CD14-positive monocyte (primary cell): ENCODE results near the gene DOCK8. TPM values are rescaled to one million over a fixed set of nuclear protein-coding genes. Genes with fewer than 3 reads are reported as not detected.
A peak's percentile ranks its signal among the peaks of the same experiment; 100 is the strongest.
"Not testable (repeated sequence)": the region's sequence is repeated elsewhere in the genome, so short reads cannot be mapped to it uniquely, and the experiment has no call there.

Source experiments
- DNase-seq, 3 donors: peaks; one replicate each; pipeline ENCODE4 v3.0.0-alpha.2; 2011 to 2022
- H2AFZ ChIP-seq: 2 replicates; pipeline ENCODE4 v1.6.0; 2012; ENCODE audit warnings: mild to moderate bottlenecking, low read depth, low read length, inconsistent platforms; ENCODE audit not compliant: insufficient read depth, poor library complexity, severe bottlenecking
- H3K27ac ChIP-seq, 2 donors: 1 replicate in 1 of 2; 2 replicates in 1 of 2; pipeline ENCODE4 v1.5.1; 2012 to 2013; ENCODE audit warnings: low read length in 2 of 2, control low read depth in 1 of 2, inconsistent platforms in 1 of 2, low read depth in 1 of 2, mild to moderate bottlenecking in 1 of 2
- H3K27me3 ChIP-seq, 2 donors: one replicate each; pipeline versions ENCODE4 v1.6.0 to v1.6.1; 2011 to 2013; ENCODE audit warnings: low read length in 2 of 2; ENCODE audit not compliant: control insufficient read depth in 2 of 2, insufficient read depth in 2 of 2
- H3K36me3 ChIP-seq, 2 donors: replicated peaks in 1 of 2; 1 replicate in 1 of 2; 2 replicates in 1 of 2; pipeline versions ENCODE4 v1.5.1 to v1.6.1; 2012 to 2013; ENCODE audit warnings: low read length in 2 of 2, control low read depth in 1 of 2, inconsistent platforms in 1 of 2, mild to moderate bottlenecking in 1 of 2; ENCODE audit not compliant: insufficient read depth in 2 of 2, control insufficient read depth in 1 of 2
- H3K4me1 ChIP-seq, 2 donors: 1 replicate in 1 of 2; 2 replicates in 1 of 2; pipeline versions ENCODE4 v1.5.1 to v1.6.1; 2012 to 2013; ENCODE audit warnings: low read length in 2 of 2, control low read depth in 1 of 2, inconsistent platforms in 1 of 2, mild to moderate bottlenecking in 1 of 2, moderate library complexity in 1 of 2; ENCODE audit not compliant: insufficient read depth in 2 of 2, control insufficient read depth in 1 of 2
- H3K4me2 ChIP-seq: replicated peaks from 2 replicates; pipeline ENCODE3; 2012; ENCODE audit warnings: low read length, moderate library complexity, mild to moderate bottlenecking; ENCODE audit not compliant: poor library complexity, severe bottlenecking; ENCODE audit errors: extremely low read depth
- H3K4me3 ChIP-seq, 3 experiments: fragments of 200-600 bp in 1 of 3; sonication (generic) in 1 of 3; replicated peaks in 1 of 3; 1 replicate in 2 of 3; 2 replicates in 1 of 3; pipeline ENCODE4 v1.5.1; 2011 to 2013; ENCODE audit warnings: low read length in 3 of 3, mild to moderate bottlenecking in 3 of 3, control low read depth in 2 of 3, low read depth in 2 of 3, inconsistent platforms in 1 of 3, moderate library complexity in 1 of 3
- H3K79me2 ChIP-seq: 2 replicates; pipeline ENCODE4 v1.6.0; 2012; ENCODE audit warnings: mild to moderate bottlenecking, control low read depth, inconsistent platforms, low read length, moderate library complexity; ENCODE audit not compliant: insufficient read depth
- H3K9ac ChIP-seq: 2 replicates; pipeline ENCODE4 v1.6.0; 2017; ENCODE audit warnings: low read length, mild to moderate bottlenecking; ENCODE audit not compliant: insufficient read depth, poor library complexity, severe bottlenecking
- H3K9me3 ChIP-seq, 2 donors: replicated peaks in 1 of 2; 1 replicate in 1 of 2; 2 replicates in 1 of 2; pipeline versions ENCODE4 v1.5.1 to v1.6.1; 2012 to 2013; ENCODE audit warnings: low read length in 2 of 2, control low read depth in 1 of 2; ENCODE audit not compliant: control insufficient read depth in 1 of 2, insufficient read depth in 1 of 2
- H4K20me1 ChIP-seq: 2 replicates; pipeline ENCODE4 v1.6.0; 2012; ENCODE audit warnings: mild to moderate bottlenecking, low read length, control low read depth, moderate library complexity; ENCODE audit not compliant: insufficient read depth
- H3K27ac Mint-ChIP-seq, 7 donors: one replicate each; pipeline ENCODE4 v1.8.0; 2020; ENCODE audit warnings: mild to moderate bottlenecking in 7 of 7, mixed read lengths in 7 of 7, moderate library complexity in 6 of 7, inconsistent platforms in 2 of 7
- H3K27me3 Mint-ChIP-seq, 3 donors: one replicate each; pipeline ENCODE4 v1.8.0; 2021 to 2022; ENCODE audit warnings: low read depth in 3 of 3, mild to moderate bottlenecking in 3 of 3, mixed read lengths in 3 of 3, moderate library complexity in 3 of 3, inconsistent platforms in 1 of 3
- H3K36me3 Mint-ChIP-seq, 2 donors: one replicate each; pipeline ENCODE4 v1.8.0; 2020; ENCODE audit warnings: mixed read lengths in 2 of 2, inconsistent platforms in 1 of 2, mild to moderate bottlenecking in 1 of 2
- H3K4me1 Mint-ChIP-seq: one replicate; pipeline ENCODE4 v1.8.0; 2020; ENCODE audit warnings: mild to moderate bottlenecking, mixed read lengths
- H3K4me3 Mint-ChIP-seq, 2 donors: one replicate each; pipeline ENCODE4 v1.8.0; 2020; ENCODE audit warnings: mild to moderate bottlenecking in 2 of 2, mixed read lengths in 2 of 2, moderate library complexity in 1 of 2
- H3K9me3 Mint-ChIP-seq, 7 donors: one replicate each; pipeline ENCODE4 v1.8.0; 2020 to 2022; ENCODE audit warnings: mixed read lengths in 7 of 7, mild to moderate bottlenecking in 6 of 7, moderate library complexity in 6 of 7, inconsistent platforms in 2 of 7
- WGBS: methylation state at CpG from one replicate; pipeline ENCODE4 v1.1.5; 2013; ENCODE audit warnings: missing lambda C conversion rate; ENCODE audit not compliant: insufficient coverage; 5-methylcytosine and 5-hydroxymethylcytosine counted together
- intact Hi-C, 2 donors: fragments of 100-400 bp; cut with micrococcal nuclease; formaldehyde crosslinking; loops; one replicate each; pipeline versions ENCODE4 v1.15.0 to v1.15.1; 2023
- polyA plus RNA-seq, 3 donors: library from polyadenylated mRNA; depleted of rRNA in 1 of 3; unstranded in 2 of 3; stranded (reverse) in 1 of 3; fragments of 300-500 nt in 2 of 3; fragments of >200 nt in 1 of 3; fragmentation: Illumina TruSeq in 2 of 3; gene quantifications; 1 replicate in 2 of 3; 2 replicates in 1 of 3; pipeline ENCODE4 v1.2.3, GENCODE V29; 2012 to 2021
- TF ChIP-seq, protein P1 (sequence below): fragments of 200-600 bp; IDR thresholded peaks from one replicate; pipeline ENCODE4 v1.8.0; 2022; ENCODE audit warnings: antibody characterized with exemption, mild to moderate bottlenecking

The DOCK8 gene
- polyA plus RNA-seq, 3 donors: 46.8 to 100 (median 95.4) TPM

DNA sequence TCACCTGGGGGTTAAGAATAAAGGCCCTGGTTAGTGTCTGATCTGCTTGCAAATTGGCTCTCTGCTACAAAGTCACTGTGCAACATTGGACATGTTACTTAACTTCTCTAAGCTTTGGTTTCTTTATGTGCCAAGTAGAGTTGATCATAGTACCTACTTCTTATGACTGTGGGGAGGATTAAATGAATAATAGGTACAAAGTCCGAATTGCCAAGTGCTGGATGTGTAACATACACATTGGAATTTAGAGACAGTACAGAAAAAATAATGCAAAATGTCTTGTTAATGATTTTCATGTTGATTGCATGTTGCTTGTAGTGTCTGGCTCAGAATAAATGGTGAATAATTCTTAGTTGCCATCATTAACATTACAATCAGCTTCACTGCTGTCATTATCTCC lies 2.2 kb downstream of the DOCK8 start:
- no peak for DNase-seq
- no peaks in the 10 kb centered on the region for H3K27me3 Mint-ChIP-seq

DNA sequence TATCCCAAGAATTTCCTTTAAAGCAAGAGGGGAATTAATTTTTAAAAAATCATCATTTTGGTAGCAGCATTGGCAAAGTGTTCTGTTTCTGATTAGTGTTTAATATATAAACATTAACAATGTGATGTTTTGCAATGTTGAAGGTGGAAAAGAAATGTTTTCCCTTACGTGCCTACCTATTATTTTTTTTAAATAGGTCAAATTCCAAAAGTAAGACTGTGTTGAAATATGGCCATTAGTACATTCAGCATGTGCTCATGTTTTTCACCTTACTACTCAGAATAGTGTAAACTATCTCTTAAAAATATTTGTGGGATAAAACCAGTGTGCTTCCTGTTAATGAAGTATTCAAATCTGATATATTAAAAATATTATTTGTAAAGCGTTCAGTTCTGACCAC lies 3.3 kb downstream of the DOCK8 start:
- Mint-ChIP-seq H3K36me3 (peaks cover 14 to 21% of the 10 kb centered on the region in 2 donors), H3K27me3 (no peaks in the 10 kb centered on the region), H3K4me1 (peaks cover 55% of the 10 kb centered on the region), H3K9me3 (no peaks in the 10 kb centered on the region), H3K27ac (peak overlapping the region in 2 of 7 donors; percentile 75 to 97), H3K4me3 (peak overlapping the region; percentile 88 to 90)
- Histone ChIP-seq H3K27ac (peak overlapping the region in 1 of 2 donors; percentile 94), H3K4me3 (peak overlapping the region; percentile 83 to 97 (median 86)), H4K20me1 (peaks cover 7% of the 10 kb centered on the region), H3K9me3 (no peaks in the 10 kb centered on the region), H3K4me2 (peak overlapping the region; percentile 88), H3K27me3 (no peaks in the 10 kb centered on the region), H2AFZ (no peak overlapping the region), H3K9ac (no peak overlapping the region), H3K4me1 (peaks cover 70 to 90% of the 10 kb centered on the region in 2 donors), H3K36me3 (no peaks in the 10 kb centered on the region), H3K79me2 (peaks cover 100% of the 10 kb centered on the region)
- TF ChIP-seq, protein P1, sequence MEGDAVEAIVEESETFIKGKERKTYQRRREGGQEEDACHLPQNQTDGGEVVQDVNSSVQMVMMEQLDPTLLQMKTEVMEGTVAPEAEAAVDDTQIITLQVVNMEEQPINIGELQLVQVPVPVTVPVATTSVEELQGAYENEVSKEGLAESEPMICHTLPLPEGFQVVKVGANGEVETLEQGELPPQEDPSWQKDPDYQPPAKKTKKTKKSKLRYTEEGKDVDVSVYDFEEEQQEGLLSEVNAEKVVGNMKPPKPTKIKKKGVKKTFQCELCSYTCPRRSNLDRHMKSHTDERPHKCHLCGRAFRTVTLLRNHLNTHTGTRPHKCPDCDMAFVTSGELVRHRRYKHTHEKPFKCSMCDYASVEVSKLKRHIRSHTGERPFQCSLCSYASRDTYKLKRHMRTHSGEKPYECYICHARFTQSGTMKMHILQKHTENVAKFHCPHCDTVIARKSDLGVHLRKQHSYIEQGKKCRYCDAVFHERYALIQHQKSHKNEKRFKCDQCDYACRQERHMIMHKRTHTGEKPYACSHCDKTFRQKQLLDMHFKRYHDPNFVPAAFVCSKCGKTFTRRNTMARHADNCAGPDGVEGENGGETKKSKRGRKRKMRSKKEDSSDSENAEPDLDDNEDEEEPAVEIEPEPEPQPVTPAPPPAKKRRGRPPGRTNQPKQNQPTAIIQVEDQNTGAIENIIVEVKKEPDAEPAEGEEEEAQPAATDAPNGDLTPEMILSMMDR: no peak
- no CpG with 5 or more reads among the region's 2 CpGs for WGBS
- intact Hi-C loops: loop anchor here in 1 of 2 donors (5.0 kb wide), 1 partner anchor 79 kb away; no protein-coding TSS in a partner anchor
- no peak for DNase-seq

More for the DNA sequence above, 2.2 kb downstream of the DOCK8 start:
- no CpG with 5 or more reads among the region's 1 CpG for WGBS
- Mint-ChIP-seq H3K27ac (peak overlapping the region in 6 of 7 donors; percentile 93 to 98 (median 96)), H3K9me3 (no peaks in the 10 kb centered on the region), H3K36me3 (peaks cover 11 to 21% of the 10 kb centered on the region in 2 donors), H3K4me1 (peaks cover 55% of the 10 kb centered on the region), H3K4me3 (peak overlapping the region; percentile 88 to 90)
- Histone ChIP-seq H3K9ac (peak overlapping the region; percentile 90), H3K27ac (peak overlapping the region; percentile 57 to 94), H3K36me3 (no peaks in the 10 kb centered on the region), H3K4me3 (peak overlapping the region; percentile 83 to 97 (median 86)), H2AFZ (peak overlapping the region; percentile 36), H3K4me2 (peak overlapping the region; percentile 88), H3K4me1 (peaks cover 70 to 90% of the 10 kb centered on the region in 2 donors), H3K27me3 (no peaks in the 10 kb centered on the region), H4K20me1 (peaks cover 2% of the 10 kb centered on the region), H3K79me2 (peaks cover 93% of the 10 kb centered on the region), H3K9me3 (no peaks in the 10 kb centered on the region)
- intact Hi-C loops: loop anchor here in 1 of 2 donors (5.0 kb wide), 1 partner anchor 80 kb away; no protein-coding TSS in a partner anchor
- TF ChIP-seq, protein P1: no peak

DNA sequence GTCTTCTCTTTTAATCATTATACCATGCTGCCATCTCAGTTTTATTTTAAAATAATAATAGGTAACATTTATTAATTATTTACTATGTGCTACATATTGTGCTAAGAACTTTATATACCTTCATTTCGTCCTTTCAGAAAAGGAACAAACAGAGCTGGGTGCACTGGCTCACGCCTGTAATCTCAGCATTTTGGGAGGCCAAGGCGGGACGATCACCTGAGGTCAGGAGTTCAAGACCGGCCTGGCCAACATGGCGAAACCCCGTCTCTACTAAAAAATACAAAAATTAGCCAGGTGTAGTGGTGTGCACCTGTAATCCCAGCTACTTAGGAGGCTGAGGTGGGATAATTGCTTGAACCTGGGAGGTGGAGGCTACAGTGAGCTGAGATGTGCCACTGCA lies 4.4 kb downstream of the DOCK8 start:
- Histone ChIP-seq H4K20me1 (peaks cover 15% of the 10 kb centered on the region), H3K4me1 (peaks cover 70 to 90% of the 10 kb centered on the region in 2 donors), H3K27ac (peak overlapping the region; percentile 76 to 94), H3K4me3 (peak overlapping the region in 1 of 3 experiments; percentile 60), H3K79me2 (peaks cover 100% of the 10 kb centered on the region), H3K4me2 (peak overlapping the region; percentile 88)
- H3K4me1 Mint-ChIP-seq: peaks cover 48% of the 10 kb centered on the region
- no CpG with 5 or more reads among the region's 7 CpGs for WGBS
- H3K9me3 Mint-ChIP-seq, H3K9me3 ChIP-seq, H2AFZ ChIP-seq, H3K27me3 ChIP-seq, H3K9ac ChIP-seq, H3K27me3 Mint-ChIP-seq, H3K36me3 ChIP-seq, DNase-seq: not testable (repeated sequence)
- peak overlapping the region in 1 of 2 donors; percentile 80 for H3K4me3 Mint-ChIP-seq
- peak overlapping the region; percentile 85 to 96 (median 93) for H3K27ac Mint-ChIP-seq
- intact Hi-C loops: loop anchor here in 1 of 2 donors (5.0 kb wide), 1 partner anchor 78 kb away; no protein-coding TSS in a partner anchor
- H3K36me3 Mint-ChIP-seq: peaks cover 18 to 23% of the 10 kb centered on the region in 2 donors
